CD4-positive, alpha-beta T cell (primary cell): ENCODE data around the gene GANC. TPM values are rescaled to one million over a fixed set of nuclear protein-coding genes. Genes with fewer than 3 reads are reported as not detected.

ENCODE experiments used
- ATAC-seq: fragments of 200-7000 bp; cut with Tn5 transposase; one replicate; pipeline ENCODE4 v1.10.0; 2022; ENCODE audit warnings: mild to moderate bottlenecking; ENCODE audit not compliant: poor library complexity
- CTCF ChIA-PET: fragments of 350-600 bp; sonication (Branson Sonifier 250); formaldehyde crosslinking; loops from one replicate; lab custom pipeline; 2021; ENCODE audit warnings: antibody characterized with exemption, inconsistent platforms; lab: Charles Lee
- POLR2A ChIA-PET: fragments of 350-600 bp; sonication (Branson Sonifier 250); formaldehyde crosslinking; loops from one replicate; lab custom pipeline; 2021; ENCODE audit warnings: antibody characterized with exemption, inconsistent platforms; lab: Charles Lee
- DNase-seq, 14 experiments: peaks; one replicate each; pipeline ENCODE4 v3.0.0-alpha.2; 2013 to 2020; ENCODE audit warnings: mixed read lengths in 2 of 14
- H3K27ac ChIP-seq, 2 donors: one replicate each; pipeline versions ENCODE4 v1.5.1 to v1.7.0; 2013; ENCODE audit warnings: low read length in 2 of 2, low read depth in 1 of 2, mild to moderate bottlenecking in 1 of 2
- H3K27me3 ChIP-seq, 2 experiments: 1 replicate in 1 of 2; 2 replicates in 1 of 2; pipeline versions ENCODE4 v1.6.1 to v1.7.0; 2013; ENCODE audit warnings: low read length in 2 of 2, control low read depth in 1 of 2, mild to moderate bottlenecking in 1 of 2, moderate library complexity in 1 of 2; ENCODE audit not compliant: insufficient read depth in 2 of 2, control insufficient read depth in 1 of 2
- H3K36me3 ChIP-seq: one replicate; pipeline ENCODE4 v1.6.1; 2013; ENCODE audit warnings: low read length, control low read depth; ENCODE audit not compliant: insufficient read depth
- H3K4me1 ChIP-seq: one replicate; pipeline ENCODE4 v1.6.1; 2013; ENCODE audit warnings: low read length, control low read depth; ENCODE audit not compliant: insufficient read depth
- H3K4me3 ChIP-seq: one replicate; pipeline ENCODE4 v1.5.1; 2013; ENCODE audit warnings: mild to moderate bottlenecking, low read length, moderate library complexity
- H3K9me3 ChIP-seq, 2 experiments: 1 replicate in 1 of 2; 2 replicates in 1 of 2; pipeline versions ENCODE4 v1.6.1 to v1.7.0; 2013; ENCODE audit warnings: low read length in 2 of 2, mild to moderate bottlenecking in 2 of 2, control low read depth in 1 of 2, moderate library complexity in 1 of 2; ENCODE audit not compliant: control insufficient read depth in 1 of 2, insufficient read depth in 1 of 2
- H3K27ac Mint-ChIP-seq: one replicate; pipeline ENCODE4 v1.8.0; 2020; ENCODE audit warnings: mixed read lengths
- H3K27me3 Mint-ChIP-seq: one replicate; pipeline ENCODE4 v1.8.0; 2021; ENCODE audit warnings: mixed read lengths
- H3K36me3 Mint-ChIP-seq: one replicate; pipeline ENCODE4 v1.8.0; 2021; ENCODE audit warnings: low read depth, mixed read lengths
- H3K4me1 Mint-ChIP-seq: one replicate; pipeline ENCODE4 v1.8.0; 2021; ENCODE audit warnings: low read depth, mixed read lengths
- H3K4me3 Mint-ChIP-seq: one replicate; pipeline ENCODE4 v1.8.0; 2020; ENCODE audit warnings: mild to moderate bottlenecking, mixed read lengths
- H3K9me3 Mint-ChIP-seq: one replicate; pipeline ENCODE4 v1.8.0; 2020; ENCODE audit warnings: mixed read lengths
- intact Hi-C, 2 experiments: fragments of 100-400 bp; cut with DNase I in 1 of 2; cut with micrococcal nuclease in 1 of 2; formaldehyde crosslinking; loops; one replicate each; pipeline versions ENCODE4 v1.15.1 to v1.9.0; 2023 to 2025; cut with DNase I, micrococcal nuclease
- total RNA-seq, 174 experiments: library from RNA in 2 of 174; stranded (reverse) in 2 of 174; gene quantifications; one replicate each; pipeline ENCODE4 v1.2.3 and lab custom pipeline; 2021 to 2026
- TF ChIP-seq, protein P1 (sequence below): fragments of 200-600 bp; IDR thresholded peaks from one replicate; pipeline ENCODE4 v1.8.0; 2022; ENCODE audit warnings: antibody characterized with exemption, mild to moderate bottlenecking

The GANC gene
- total RNA-seq, 2 experiments from 2014 or later = 22.3 to 23.9 TPM

- H3K27ac Mint-ChIP-seq = no peak overlapping the region
- no peak for DNase-seq
- TF ChIP-seq, protein P1, sequence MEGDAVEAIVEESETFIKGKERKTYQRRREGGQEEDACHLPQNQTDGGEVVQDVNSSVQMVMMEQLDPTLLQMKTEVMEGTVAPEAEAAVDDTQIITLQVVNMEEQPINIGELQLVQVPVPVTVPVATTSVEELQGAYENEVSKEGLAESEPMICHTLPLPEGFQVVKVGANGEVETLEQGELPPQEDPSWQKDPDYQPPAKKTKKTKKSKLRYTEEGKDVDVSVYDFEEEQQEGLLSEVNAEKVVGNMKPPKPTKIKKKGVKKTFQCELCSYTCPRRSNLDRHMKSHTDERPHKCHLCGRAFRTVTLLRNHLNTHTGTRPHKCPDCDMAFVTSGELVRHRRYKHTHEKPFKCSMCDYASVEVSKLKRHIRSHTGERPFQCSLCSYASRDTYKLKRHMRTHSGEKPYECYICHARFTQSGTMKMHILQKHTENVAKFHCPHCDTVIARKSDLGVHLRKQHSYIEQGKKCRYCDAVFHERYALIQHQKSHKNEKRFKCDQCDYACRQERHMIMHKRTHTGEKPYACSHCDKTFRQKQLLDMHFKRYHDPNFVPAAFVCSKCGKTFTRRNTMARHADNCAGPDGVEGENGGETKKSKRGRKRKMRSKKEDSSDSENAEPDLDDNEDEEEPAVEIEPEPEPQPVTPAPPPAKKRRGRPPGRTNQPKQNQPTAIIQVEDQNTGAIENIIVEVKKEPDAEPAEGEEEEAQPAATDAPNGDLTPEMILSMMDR = no peak
- ATAC-seq = no peak
- no peaks in the 10 kb centered on the region for H3K9me3 ChIP-seq
- intact Hi-C loops = no loop called here
- CTCF ChIA-PET = no interaction called here
- H3K36me3 ChIP-seq = peaks cover 3% of the 10 kb centered on the region
- H3K4me3 Mint-ChIP-seq = no peak overlapping the region
- H3K4me1 Mint-ChIP-seq = no peaks in the 10 kb centered on the region
- no peaks in the 10 kb centered on the region for H3K4me1 ChIP-seq
- no peaks in the 10 kb centered on the region for H3K27me3 Mint-ChIP-seq
- POLR2A ChIA-PET = no interaction called here
- H3K4me3 ChIP-seq = no peak overlapping the region
- no peak overlapping the region for H3K27ac ChIP-seq
- H3K36me3 Mint-ChIP-seq = peaks cover 13% of the 10 kb centered on the region
- no peaks in the 10 kb centered on the region for H3K27me3 ChIP-seq
- no peaks in the 10 kb centered on the region for H3K9me3 Mint-ChIP-seq
Measured at GRCh38 chr15:42395838-42396237, 122.8 kb downstream of the GANC start.

GRCh38 chr15:42401544-42402454 lies 128.8 kb downstream of the GANC start:
- intact Hi-C loops = no loop called here
- CTCF ChIA-PET = no interaction called here
- Mint-ChIP-seq H3K9me3 (no peaks in the 10 kb centered on the region), H3K27me3 (no peaks in the 10 kb centered on the region), H3K27ac (no peak overlapping the region), H3K4me1 (no peaks in the 10 kb centered on the region), H3K36me3 (peaks cover 26% of the 10 kb centered on the region), H3K4me3 (no peak overlapping the region)
- Histone ChIP-seq H3K4me1 (no peaks in the 10 kb centered on the region), H3K36me3 (peaks cover 3% of the 10 kb centered on the region), H3K27ac (no peak overlapping the region), H3K27me3 (no peaks in the 10 kb centered on the region), H3K4me3 (no peak overlapping the region), H3K9me3 (no peaks in the 10 kb centered on the region)
- TF ChIP-seq, protein P1 = no peak
- DNase-seq = peak in 1 of 14 experiments; percentile 35
- POLR2A ChIA-PET = interaction anchor here (1.3 kb wide), 1 partner anchor 25 kb away, joined by 3 read pairs; no protein-coding TSS in a partner anchor
- ATAC-seq = no peak

GRCh38 chr15:42402455-42403205 lies 129.6 kb downstream of the GANC start:
- no peak for ATAC-seq
- CTCF ChIA-PET = no interaction called here

More at GRCh38 chr15:42402455-42403205, 129.6 kb downstream of the GANC start:
- Mint-ChIP-seq H3K9me3 (no peaks in the 10 kb centered on the region), H3K36me3 (peaks cover 26% of the 10 kb centered on the region), H3K4me3 (no peak overlapping the region), H3K4me1 (no peaks in the 10 kb centered on the region), H3K27me3 (no peaks in the 10 kb centered on the region), H3K27ac (no peak overlapping the region)
- Histone ChIP-seq H3K9me3 (no peaks in the 10 kb centered on the region), H3K4me1 (no peaks in the 10 kb centered on the region), H3K4me3 (no peak overlapping the region), H3K36me3 (peaks cover 3% of the 10 kb centered on the region), H3K27ac (no peak overlapping the region), H3K27me3 (no peaks in the 10 kb centered on the region)
- no peak for DNase-seq
- TF ChIP-seq, protein P1 = no peak
- POLR2A ChIA-PET = no interaction called here
- intact Hi-C loops = no loop called here
